Ovary (tissue), 9 donors: ENCODE data around the gene ARL6IP4. TPM values are rescaled to one million over a fixed set of nuclear protein-coding genes. Genes with fewer than 3 reads are reported as not detected.

Experiments
- DNase-seq, 5 donors: peaks; one replicate each; pipeline ENCODE4 v3.0.0-alpha.2; 2019 to 2020
- H3K27ac ChIP-seq, 2 donors: fragments of 200-600 bp; one replicate each; pipeline versions ENCODE4 v1.5.1 to v1.8.0; 2019 to 2022
- H3K27me3 ChIP-seq: fragments of 200-600 bp; one replicate; pipeline ENCODE4 v1.8.0; 2022
- H3K36me3 ChIP-seq: fragments of 200-600 bp; sonication (generic); one replicate; pipeline ENCODE4 v1.5.1; 2019
- H3K4me1 ChIP-seq: one replicate; pipeline ENCODE4 v1.8.1; 2013; ENCODE audit warnings: mild to moderate bottlenecking, moderate library complexity; ENCODE audit not compliant: insufficient read depth
- H3K4me3 ChIP-seq: fragments of 200-600 bp; sonication (generic); one replicate; pipeline ENCODE4 v1.5.1; 2017
- H3K9me3 ChIP-seq, 2 donors: fragments of 200-600 bp in 1 of 2; sonication (generic) in 1 of 2; one replicate each; pipeline versions ENCODE4 v1.5.1 to v1.8.1; 2013 to 2019; ENCODE audit warnings: mild to moderate bottlenecking in 1 of 2, moderate library complexity in 1 of 2
- CTCF ChIP-seq, 3 donors: fragments of 450-650 bp in 2 of 3; fragments of 200-600 bp in 1 of 3; IDR thresholded peaks; one replicate each; pipeline versions ENCODE4 v1.5.1 to v1.8.0; 2016 to 2022; ENCODE audit warnings: antibody characterized with exemption in 3 of 3, mild to moderate bottlenecking in 1 of 3
- EP300 ChIP-seq: sonication (generic); formaldehyde crosslinking; IDR thresholded peaks from one replicate; pipeline ENCODE4 v1.6.1; 2017; ENCODE audit warnings: antibody characterized with exemption
- POLR2A ChIP-seq: fragments of 450-650 bp; IDR thresholded peaks from one replicate; pipeline ENCODE4 v1.6.1; 2017; ENCODE audit warnings: antibody characterized with exemption, mild to moderate bottlenecking, moderate library complexity
- WGBS, 3 donors: extraction: QIAGEN DNeasy Blood & Tissue Kit in 1 of 3; methylation state at CpG; one replicate each; pipeline versions ENCODE4 v1.1.5 to v1.1.7; 2013 to 2017; 5-methylcytosine and 5-hydroxymethylcytosine counted together
- intact Hi-C, 4 donors: fragments of 100-400 bp; cut with DNase I; formaldehyde crosslinking; loops; one replicate each; pipeline versions ENCODE4 v1.11.0 to v1.15.1; 2022 to 2023
- polyA plus RNA-seq, 2 donors: library from polyadenylated mRNA; stranded (reverse); fragments of 200-250 nt in 1 of 2; fragments of 350-450 nt in 1 of 2; fragmentation: Illumina TruSeq in 1 of 2; extraction: RNeasy Lipid Tissue Mini Kit (QIAGEN cat#74804) in 1 of 2; gene quantifications; one replicate each; pipeline ENCODE4 v1.2.3, GENCODE V29; 2013 to 2014
- total RNA-seq, 7 donors: library from RNA; depleted of rRNA in 2 of 7; stranded (reverse); fragments of >200 nt in 2 of 7; fragmentation: NEBNext Ultra II Directional in 3 of 7; extraction: Animal tissue kit (Norgen Biotek cat#: 25700) in 3 of 7; gene quantifications; one replicate each; pipeline versions ENCODE4 v1.1.0 to v1.2.4, GENCODE V29; 2016 to 2023
- donor health status: DM: no; HTN: no; CAD: no; lungs with moderate emphysema.
- donor health status: DM: no; HTN: no; CAD: no.
- donor health status: Bipolar disorder and iron deficiency.
- donor health status: DM: yes; HTN: yes; CAD: no.
- donor health status: DM: no; HTN: no; CAD: no.
- donor health status: DM: yes; HTN: yes; CAD: no.

The ARL6IP4 gene
- total and polyA plus RNA-seq, 9 donors = 65.4 to 313 (median 192) TPM

- no peak overlapping the region for H3K4me3 ChIP-seq
- no peaks in the 10 kb centered on the region for H3K27me3 ChIP-seq
- H3K27ac ChIP-seq = no peak overlapping the region
- intact Hi-C loops = no loop called here
- 85 to 92% (median 91%) methylated on average over 5 of the region's 5 CpGs for WGBS, 3 donors
- no peak for DNase-seq
- H3K36me3 ChIP-seq = no peaks in the 10 kb centered on the region
- H3K4me1 ChIP-seq = no peaks in the 10 kb centered on the region
- no peaks in the 10 kb centered on the region for H3K9me3 ChIP-seq
- TF ChIP-seq CTCF (IDR thresholded peaks at IDR 0.05) (no peak), EP300 (no peak), POLR2A (no peak)
Measured at GRCh38 chr12:123022846-123023245, 42.4 kb downstream of the ARL6IP4 start.

GRCh38 chr12:123024819-123025391 is 44.4 kb downstream of the ARL6IP4 start:
- WGBS, 3 donors = 73 to 81% (median 74%) methylated on average over 9 of the region's 9 CpGs
- Histone ChIP-seq H3K4me1 (no peaks in the 10 kb centered on the region), H3K4me3 (no peak overlapping the region), H3K9me3 (no peaks in the 10 kb centered on the region), H3K36me3 (no peaks in the 10 kb centered on the region), H3K27ac (no peak overlapping the region), H3K27me3 (no peaks in the 10 kb centered on the region)
- TF ChIP-seq EP300 (no peak), POLR2A (no peak), CTCF (IDR thresholded peaks at IDR 0.05) (no peak)
- DNase-seq = no peak
- intact Hi-C loops = no loop called here

GRCh38 chr12:123026094-123026853 is 45.8 kb downstream of the ARL6IP4 start:
- TF ChIP-seq POLR2A (no peak), CTCF (IDR thresholded peaks at IDR 0.05) (no peak), EP300 (no peak)
- Histone ChIP-seq H3K4me3 (no peak overlapping the region), H3K9me3 (no peaks in the 10 kb centered on the region), H3K27me3 (no peaks in the 10 kb centered on the region), H3K4me1 (no peaks in the 10 kb centered on the region), H3K36me3 (no peaks in the 10 kb centered on the region), H3K27ac (no peak overlapping the region)
- 87 to 92% (median 87%) methylated on average over 9 of the region's 9 CpGs for WGBS, 3 donors
- intact Hi-C loops = no loop called here
- DNase-seq = no peak

DNA sequence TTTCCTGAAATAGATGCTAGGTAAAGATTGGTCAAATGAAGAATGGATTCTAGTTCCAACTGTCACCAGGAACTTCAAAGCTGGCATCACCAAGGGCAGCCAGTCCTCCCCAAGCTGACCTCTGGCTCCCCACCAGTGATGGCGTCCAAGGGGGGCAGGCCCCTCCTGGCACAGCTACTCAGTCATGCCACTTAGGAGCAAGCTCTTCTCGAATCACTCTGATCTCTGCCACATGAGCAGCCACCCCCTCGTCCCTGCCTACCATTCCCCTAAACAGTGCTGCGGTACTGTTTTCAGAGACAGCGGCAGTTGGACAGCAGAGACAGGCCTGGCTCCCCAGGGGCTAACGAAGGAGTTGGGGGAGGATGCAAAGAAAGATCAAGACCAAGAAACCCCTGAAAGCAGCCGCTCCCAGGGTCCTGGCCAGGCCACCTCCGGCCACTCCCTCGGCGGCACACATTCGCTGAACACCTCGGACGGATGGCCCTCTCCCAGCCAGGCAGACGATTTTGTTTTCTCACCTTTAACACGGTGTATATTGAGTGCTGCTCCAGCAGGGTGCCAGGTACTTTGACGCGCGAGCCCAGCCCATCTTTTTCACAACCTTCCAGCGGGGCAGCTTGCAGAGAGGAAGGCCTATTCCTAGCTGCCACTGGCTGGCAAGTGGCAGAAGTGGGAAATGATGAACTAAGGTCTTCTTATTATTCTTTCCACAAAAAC is 47.4 kb downstream of the ARL6IP4 start:
- 80% methylated on average over 19 of the region's 19 CpGs for WGBS, 3 donors
- DNase-seq = no peak
- no peaks in the 10 kb centered on the region for H3K9me3 ChIP-seq
- H3K4me3 ChIP-seq = no peak overlapping the region
- intact Hi-C loops = no loop called here
- H3K27me3 ChIP-seq = no peaks in the 10 kb centered on the region
- H3K4me1 ChIP-seq = no peaks in the 10 kb centered on the region
- TF ChIP-seq CTCF (IDR thresholded peaks at IDR 0.05) = no peak
- TF ChIP-seq POLR2A = no peak
- no peak for TF ChIP-seq EP300
- no peaks in the 10 kb centered on the region for H3K36me3 ChIP-seq
- no peak overlapping the region for H3K27ac ChIP-seq
